Gastrocnemius medialis (tissue), 4 donors: Measurements from ENCODE around the gene PCSK6. TPM values are rescaled to one million over a fixed set of nuclear protein-coding genes. Genes with fewer than 3 reads are reported as not detected.

Experiments
- ATAC-seq, 2 donors: fragments of 150-250 bp; one replicate each; pipeline ENCODE4 v1.9.1; 2016
- DNase-seq, 2 donors: peaks; one replicate each; pipeline ENCODE4 v3.0.0-alpha.2; 2019
- H3K27ac ChIP-seq, 4 donors: fragments of 200-600 bp; sonication (generic); 1 replicate in 1 of 4; 2 replicates in 3 of 4; pipeline ENCODE4 v1.5.1; 2016 to 2018; ENCODE audit warnings: mild to moderate bottlenecking in 2 of 4, moderate library complexity in 1 of 4
- H3K27me3 ChIP-seq, 3 donors: fragments of 200-600 bp; sonication (generic) in 2 of 3; 1 replicate in 1 of 3; 2 replicates in 2 of 3; pipeline versions ENCODE4 v1.5.1 to v1.6.0; 2016 to 2019; ENCODE audit warnings: mild to moderate bottlenecking in 1 of 3, moderate library complexity in 1 of 3
- H3K36me3 ChIP-seq, 2 donors: fragments of 200-600 bp; sonication (generic) in 1 of 2; one replicate each; pipeline ENCODE4 v1.5.1; 2017 to 2018
- H3K4me1 ChIP-seq, 2 donors: fragments of 200-600 bp; sonication (generic) in 1 of 2; one replicate each; pipeline ENCODE4 v1.5.1; 2016 to 2017; ENCODE audit warnings: mild to moderate bottlenecking in 2 of 2
- H3K4me3 ChIP-seq, 4 donors: fragments of 200-600 bp; sonication (generic) in 3 of 4; 1 replicate in 1 of 4; 2 replicates in 3 of 4; pipeline ENCODE4 v1.5.1; 2016 to 2019; ENCODE audit warnings: mild to moderate bottlenecking in 2 of 4
- H3K9me3 ChIP-seq, 3 donors: fragments of 200-600 bp; sonication (generic) in 2 of 3; 1 replicate in 1 of 3; 2 replicates in 2 of 3; pipeline ENCODE4 v1.5.1; 2016 to 2019
- POLR2A ChIP-seq, 2 donors: fragments of 450-650 bp; IDR thresholded peaks; one replicate each; pipeline ENCODE4 v1.6.1; 2017; ENCODE audit warnings: antibody characterized with exemption in 2 of 2, mild to moderate bottlenecking in 2 of 2, moderate library complexity in 2 of 2
- in situ Hi-C, 4 donors: fragments of 200-750 bp; cut with MboI; loops; one replicate each; pipeline versions ENCODE4 v1.15.0 to v1.8.0; 2017; ENCODE audit warnings: low sequenced_read_pairs in 4 of 4
- intact Hi-C: fragments of 100-400 bp; cut with DNase I; formaldehyde crosslinking; loops from one replicate; pipeline ENCODE4 v1.15.1; 2023; ENCODE audit warnings: low total_unique reads
- total RNA-seq, 4 donors: library from RNA; depleted of rRNA; stranded (reverse); fragments of >200 nt; gene quantifications; one replicate each; pipeline versions ENCODE4 v1.1.0 to v1.2.3, GENCODE V29; 2016
- TF ChIP-seq, protein P1 (sequence below), 5 experiments: fragments of 450-650 bp in 3 of 5; fragments of 200-600 bp in 2 of 5; sonication (generic) in 2 of 5; IDR thresholded peaks in 4 of 5; conservative IDR thresholded peaks in 1 of 5; 1 replicate in 4 of 5; 2 replicates in 1 of 5; pipeline ENCODE4 v1.5.1; 2016 to 2019; ENCODE audit warnings: antibody characterized with exemption in 5 of 5, mild to moderate bottlenecking in 3 of 5, moderate library complexity in 3 of 5

Gene PCSK6
- total RNA-seq, 4 donors from 2014 or later, result 12.8 to 46.0 (median 23.6) TPM

GRCh38 chr15:101489237-101489598 is 289 bp downstream of the PCSK6 start:
- Histone ChIP-seq H3K27ac (peak overlapping the region in 2 of 4 donors; percentile 55 to 61), H3K4me1 (peaks cover 0 to 8% of the 10 kb centered on the region in 2 donors), H3K4me3 (peak overlapping the region in 2 of 4 donors; percentile 46 to 56), H3K9me3 (no peaks in the 10 kb centered on the region), H3K27me3 (peaks cover 0 to 4% (median 0%) of the 10 kb centered on the region in 3 donors), H3K36me3 (peaks cover 0 to 4% of the 10 kb centered on the region in 2 donors)
- DNase-seq, result peak in 1 of 2 donors; percentile 63
- intact Hi-C loops, result no loop called here
- peak; percentile 77 for ATAC-seq
- peak; percentile 52 to 59 for TF ChIP-seq POLR2A (IDR thresholded peaks at IDR 0.05)
- TF ChIP-seq, protein P1, sequence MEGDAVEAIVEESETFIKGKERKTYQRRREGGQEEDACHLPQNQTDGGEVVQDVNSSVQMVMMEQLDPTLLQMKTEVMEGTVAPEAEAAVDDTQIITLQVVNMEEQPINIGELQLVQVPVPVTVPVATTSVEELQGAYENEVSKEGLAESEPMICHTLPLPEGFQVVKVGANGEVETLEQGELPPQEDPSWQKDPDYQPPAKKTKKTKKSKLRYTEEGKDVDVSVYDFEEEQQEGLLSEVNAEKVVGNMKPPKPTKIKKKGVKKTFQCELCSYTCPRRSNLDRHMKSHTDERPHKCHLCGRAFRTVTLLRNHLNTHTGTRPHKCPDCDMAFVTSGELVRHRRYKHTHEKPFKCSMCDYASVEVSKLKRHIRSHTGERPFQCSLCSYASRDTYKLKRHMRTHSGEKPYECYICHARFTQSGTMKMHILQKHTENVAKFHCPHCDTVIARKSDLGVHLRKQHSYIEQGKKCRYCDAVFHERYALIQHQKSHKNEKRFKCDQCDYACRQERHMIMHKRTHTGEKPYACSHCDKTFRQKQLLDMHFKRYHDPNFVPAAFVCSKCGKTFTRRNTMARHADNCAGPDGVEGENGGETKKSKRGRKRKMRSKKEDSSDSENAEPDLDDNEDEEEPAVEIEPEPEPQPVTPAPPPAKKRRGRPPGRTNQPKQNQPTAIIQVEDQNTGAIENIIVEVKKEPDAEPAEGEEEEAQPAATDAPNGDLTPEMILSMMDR (IDR thresholded peaks at IDR 0.05 in 4 of 5, conservative IDR thresholded peaks at IDR 0.05 in 1 of 5), result peak in 2 of 5 experiments; percentile 23 to 38
- in situ Hi-C loops, result no loop called here

- H3K27me3 ChIP-seq, result peaks cover 0 to 4% (median 0%) of the 10 kb centered on the region in 3 donors
- H3K4me1 ChIP-seq, result peaks cover 3 to 11% of the 10 kb centered on the region in 2 donors
- TF ChIP-seq, protein P1 (IDR thresholded peaks at IDR 0.05 in 4 of 5, conservative IDR thresholded peaks at IDR 0.05 in 1 of 5), result no peak
- TF ChIP-seq POLR2A (IDR thresholded peaks at IDR 0.05), result no peak
- intact Hi-C loops, result no loop called here
- H3K9me3 ChIP-seq, result no peaks in the 10 kb centered on the region
- H3K4me3 ChIP-seq, result peak overlapping the region; percentile 39 to 56 (median 46)
- in situ Hi-C loops, result no loop called here
- ATAC-seq, result peak; percentile 23 to 27
- H3K36me3 ChIP-seq, result peaks cover 0 to 4% of the 10 kb centered on the region in 2 donors
- no peak for DNase-seq
- peak overlapping the region in 3 of 4 donors; percentile 44 to 61 (median 45) for H3K27ac ChIP-seq
These were observed 975 bp downstream of the PCSK6 start for GRCh38 chr15:101488300-101489164.

GRCh38 chr15:101486696-101487459 is 2.6 kb downstream of the PCSK6 start:
- ATAC-seq (no peak), DNase-seq (no peak)
- Histone ChIP-seq H3K27ac (peak overlapping the region in 1 of 4 donors; percentile 61), H3K4me1 (peaks cover 18 to 20% of the 10 kb centered on the region in 2 donors), H3K4me3 (no peak overlapping the region), H3K27me3 (peaks cover 0 to 4% (median 0%) of the 10 kb centered on the region in 3 donors), H3K36me3 (peaks cover 0 to 4% of the 10 kb centered on the region in 2 donors), H3K9me3 (no peaks in the 10 kb centered on the region)
- TF ChIP-seq, protein P1 (IDR thresholded peaks at IDR 0.05 in 4 of 5, conservative IDR thresholded peaks at IDR 0.05 in 1 of 5), result no peak
- TF ChIP-seq POLR2A (IDR thresholded peaks at IDR 0.05), result no peak
- intact Hi-C loops, result no loop called here
- in situ Hi-C loops, result no loop called here

DNA sequence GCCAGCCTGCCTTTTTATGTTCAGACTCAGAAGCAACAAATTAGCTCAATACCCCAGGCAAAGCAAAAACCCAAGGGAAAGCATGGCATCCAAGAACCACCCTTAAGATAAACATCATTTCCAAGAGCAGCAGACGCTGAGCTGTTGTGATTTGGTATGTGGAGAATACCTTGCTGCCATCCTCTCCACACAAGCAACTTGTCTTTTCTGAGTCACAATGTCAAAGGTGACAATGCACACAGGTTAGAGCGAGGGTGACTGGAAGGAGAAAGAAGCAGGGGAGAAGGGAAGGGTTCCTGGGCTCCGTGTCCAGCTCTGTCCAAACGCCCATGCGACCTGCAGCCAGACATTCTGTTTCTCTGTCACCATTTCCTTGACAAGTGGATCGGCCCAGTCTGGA is 6.0 kb downstream of the PCSK6 start:
- Histone ChIP-seq H3K36me3 (peaks cover 0 to 4% of the 10 kb centered on the region in 2 donors), H3K27ac (peak overlapping the region; percentile 81 to 97 (median 88)), H3K4me3 (no peak overlapping the region), H3K4me1 (peaks cover 21 to 29% of the 10 kb centered on the region in 2 donors), H3K9me3 (no peaks in the 10 kb centered on the region), H3K27me3 (peaks cover 0 to 4% (median 0%) of the 10 kb centered on the region in 3 donors)
- no peak for ATAC-seq
- in situ Hi-C loops (no loop called here), intact Hi-C loops (loop anchor here (5.0 kb wide), 1 partner anchor 36 kb away; no protein-coding TSS in a partner anchor)
- no peak for DNase-seq
- TF ChIP-seq, protein P1 (IDR thresholded peaks at IDR 0.05 in 4 of 5, conservative IDR thresholded peaks at IDR 0.05 in 1 of 5), result no peak
- no peak for TF ChIP-seq POLR2A (IDR thresholded peaks at IDR 0.05)
